NCI-H2029 treated with DMSO at 0.1 percent for 48 hours (cell line): ENCODE results near the gene DNAJC5.
A peak's percentile ranks its signal among the peaks of the same experiment; 100 is the strongest.

Source experiments
- DNase-seq: peaks from one replicate; lab custom pipeline; 2025; lab: John Stamatoyannopoulos, UW

DNAJC5 gene

DNA sequence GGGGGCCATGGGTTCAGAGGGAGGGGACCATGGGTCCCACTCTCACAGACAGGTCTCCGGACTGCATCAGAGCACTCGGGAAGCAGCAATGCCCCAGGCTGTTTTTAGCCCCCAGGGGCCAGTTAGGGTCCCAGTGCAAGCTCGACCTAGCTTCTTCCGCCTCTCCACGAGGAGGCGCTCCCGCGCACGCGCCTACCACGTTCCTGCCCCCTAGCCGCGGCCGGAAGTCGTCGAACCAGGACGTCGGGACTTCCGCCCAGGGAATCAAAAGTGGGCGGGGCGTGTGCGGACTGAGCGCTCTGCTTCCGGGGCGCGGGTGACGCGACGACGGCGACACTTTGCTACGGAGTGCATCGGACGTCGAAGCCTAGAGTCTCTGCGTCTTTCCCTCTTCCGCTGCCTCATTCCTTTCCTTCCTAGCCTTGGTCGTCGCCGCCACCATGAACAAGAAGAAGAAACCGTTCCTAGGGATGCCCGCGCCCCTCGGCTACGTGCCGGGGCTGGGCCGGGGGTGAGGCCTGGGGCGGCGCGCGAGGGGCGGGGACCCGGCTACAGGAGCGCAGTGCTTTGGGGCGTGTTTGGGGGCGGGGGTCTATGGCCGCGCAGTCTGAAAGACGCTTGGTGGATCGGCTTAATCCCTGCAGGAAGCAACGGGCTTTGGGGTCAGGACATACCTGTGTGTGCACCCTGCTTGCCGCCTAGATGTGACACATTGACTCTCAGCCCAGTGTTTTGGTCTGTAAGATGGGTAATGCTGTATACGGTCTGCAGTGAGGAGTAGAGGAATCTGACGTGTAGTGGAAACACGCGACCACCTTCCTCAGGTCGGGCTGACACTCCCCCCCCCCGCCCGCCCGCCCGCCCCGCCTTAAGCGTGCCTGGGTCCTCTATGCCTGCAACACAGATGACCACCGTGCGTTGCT lies 86.1 kb downstream of the DNAJC5 start, which contains the start of gene PRPF6:
Gene PRPF6, plus strand, starts transcription at position 327 of the 923 bp plus-strand sequence. Its CDS starts 114 bp downstream, at position 441.
- peak; percentile 92 for DNase-seq

DNA sequence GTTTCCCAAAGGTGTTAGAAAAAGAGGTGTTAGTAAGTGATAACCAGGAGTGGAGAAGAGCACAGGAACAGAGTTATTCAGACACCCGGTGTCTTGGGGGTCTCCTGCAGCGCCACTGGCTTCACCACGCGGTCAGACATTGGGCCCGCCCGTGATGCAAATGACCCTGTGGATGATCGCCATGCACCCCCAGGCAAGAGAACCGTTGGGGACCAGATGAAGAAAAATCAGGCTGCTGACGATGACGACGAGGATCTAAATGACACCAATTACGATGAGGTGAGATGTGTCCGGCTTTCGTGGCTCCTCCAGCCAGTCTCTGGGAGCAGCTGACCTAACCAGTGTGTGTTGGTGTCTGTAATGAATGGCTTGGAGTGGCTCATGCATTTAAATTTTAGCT lies 88.0 kb downstream of the DNAJC5 start:
- DNase-seq: no peak
